ENCODE results near the gene MIB2. TPM values are rescaled to one million over a fixed set of nuclear protein-coding genes. Genes with fewer than 3 reads are reported as not detected.

MIB2 gene
- polyA plus RNA-seq, 6 donors from 2014 or later = 11.0 to 20.6 (median 13.1) TPM

DNA sequence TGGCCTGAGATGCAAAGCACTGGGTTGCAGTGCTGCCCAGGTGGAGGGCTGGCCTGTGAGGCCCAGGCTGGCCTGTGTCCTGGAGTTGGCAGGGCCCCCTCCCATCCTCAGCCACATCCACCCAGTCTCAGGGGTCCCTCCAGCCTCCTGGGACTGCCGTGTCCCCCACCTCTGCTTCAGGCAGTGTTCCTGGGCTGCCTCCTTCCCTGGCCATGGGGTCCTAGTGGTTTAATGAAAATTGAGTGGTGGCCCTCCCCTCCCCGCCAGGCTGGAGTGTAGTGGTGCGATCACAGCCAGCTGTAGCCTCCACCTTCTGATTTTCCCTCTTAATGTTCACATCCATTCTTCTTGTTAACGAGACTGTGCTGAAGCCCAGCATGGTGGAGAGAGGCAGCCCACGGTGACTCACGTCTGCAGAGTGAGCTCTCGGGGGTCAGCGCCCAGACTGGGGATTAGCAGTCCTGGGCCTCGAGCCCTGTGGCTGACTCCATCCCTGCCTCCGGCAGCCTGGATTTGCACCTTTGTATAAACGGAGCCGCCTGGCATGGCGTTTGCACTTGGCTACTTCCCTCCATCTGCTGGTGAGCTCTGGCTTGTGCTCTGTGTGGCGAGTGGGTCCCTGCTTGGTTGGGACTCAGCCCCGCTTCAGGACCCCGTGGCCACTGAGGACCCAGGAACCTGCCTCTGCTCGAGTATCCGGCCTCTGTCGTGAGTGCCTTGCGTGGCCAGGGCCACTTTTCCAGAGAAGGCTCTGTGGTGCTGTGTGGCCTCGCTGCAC, 6.9 kb downstream of the MIB2 start:
- Mint-ChIP-seq H3K27me3 (no peaks in the 10 kb centered on the region), H3K36me3 (no peaks in the 10 kb centered on the region), H3K4me3 (peak overlapping the region in 2 of 8 donors; percentile 47 to 66), H3K4me1 (peaks cover 4 to 11% (median 6%) of the 10 kb centered on the region in 3 donors), H3K27ac (peak overlapping the region in 1 of 6 donors; percentile 30), H3K9me3 (no peaks in the 10 kb centered on the region)
- DNase-seq = no peak
- ATAC-seq (ENCODE audit: low read depth in 2 of 2) = no peak

DNA sequence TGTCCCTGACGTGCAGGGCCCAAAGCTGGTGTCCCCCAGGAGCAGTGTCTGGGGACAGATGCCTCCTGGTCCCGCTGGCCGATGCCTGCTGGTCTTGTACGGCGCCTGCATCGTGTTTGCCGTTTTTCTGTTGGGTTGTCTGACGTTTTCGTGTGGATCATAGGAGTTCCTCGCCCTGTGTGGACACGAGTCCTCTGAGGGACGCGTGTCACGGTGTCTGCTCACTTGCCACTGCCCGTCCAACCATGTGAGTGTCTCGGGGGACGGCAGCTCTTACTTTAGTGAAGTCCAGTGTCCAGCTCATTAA, 7.4 kb downstream of the MIB2 start:
- H3K36me3 Mint-ChIP-seq = no peaks in the 10 kb centered on the region
- H3K4me1 Mint-ChIP-seq = peaks cover 3 to 6% (median 4%) of the 10 kb centered on the region in 3 donors
- no peaks in the 10 kb centered on the region for H3K27me3 Mint-ChIP-seq
- no peaks in the 10 kb centered on the region for H3K9me3 Mint-ChIP-seq
- no peak for DNase-seq
- H3K27ac Mint-ChIP-seq = no peak overlapping the region
- peak overlapping the region in 3 of 8 donors; percentile 47 to 66 (median 61) for H3K4me3 Mint-ChIP-seq
- no peak for ATAC-seq (ENCODE audit: low read depth in 2 of 2)

DNA sequence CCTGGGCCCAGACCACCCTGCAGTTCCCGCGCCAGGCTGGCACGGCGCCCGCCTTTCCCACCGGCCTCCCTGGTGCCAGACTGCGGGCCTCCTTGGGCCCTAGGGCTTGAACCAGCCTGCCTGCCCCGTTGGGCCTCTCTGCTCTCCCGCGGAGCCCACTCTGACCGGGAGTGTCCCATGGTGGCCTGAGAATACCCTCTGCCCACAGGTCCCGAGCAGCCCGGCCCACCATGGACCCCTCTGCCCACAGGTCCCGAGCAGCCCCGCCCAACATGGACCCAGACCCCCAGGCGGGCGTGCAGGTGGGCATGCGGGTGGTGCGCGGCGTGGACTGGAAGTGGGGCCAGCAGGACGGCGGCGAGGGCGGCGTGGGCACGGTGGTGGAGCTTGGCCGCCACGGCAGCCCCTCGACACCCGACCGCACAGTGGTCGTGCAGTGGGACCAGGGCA, 7.9 kb downstream of the MIB2 start:
- no peak overlapping the region for H3K4me3 Mint-ChIP-seq
- peaks cover 3 to 6% (median 4%) of the 10 kb centered on the region in 3 donors for H3K4me1 Mint-ChIP-seq
- H3K36me3 Mint-ChIP-seq = no peaks in the 10 kb centered on the region
- H3K9me3 Mint-ChIP-seq = no peaks in the 10 kb centered on the region
- no peaks in the 10 kb centered on the region for H3K27me3 Mint-ChIP-seq
- H3K27ac Mint-ChIP-seq = no peak overlapping the region
- ATAC-seq (ENCODE audit: low read depth in 2 of 2) (no peak), DNase-seq (no peak)

DNA sequence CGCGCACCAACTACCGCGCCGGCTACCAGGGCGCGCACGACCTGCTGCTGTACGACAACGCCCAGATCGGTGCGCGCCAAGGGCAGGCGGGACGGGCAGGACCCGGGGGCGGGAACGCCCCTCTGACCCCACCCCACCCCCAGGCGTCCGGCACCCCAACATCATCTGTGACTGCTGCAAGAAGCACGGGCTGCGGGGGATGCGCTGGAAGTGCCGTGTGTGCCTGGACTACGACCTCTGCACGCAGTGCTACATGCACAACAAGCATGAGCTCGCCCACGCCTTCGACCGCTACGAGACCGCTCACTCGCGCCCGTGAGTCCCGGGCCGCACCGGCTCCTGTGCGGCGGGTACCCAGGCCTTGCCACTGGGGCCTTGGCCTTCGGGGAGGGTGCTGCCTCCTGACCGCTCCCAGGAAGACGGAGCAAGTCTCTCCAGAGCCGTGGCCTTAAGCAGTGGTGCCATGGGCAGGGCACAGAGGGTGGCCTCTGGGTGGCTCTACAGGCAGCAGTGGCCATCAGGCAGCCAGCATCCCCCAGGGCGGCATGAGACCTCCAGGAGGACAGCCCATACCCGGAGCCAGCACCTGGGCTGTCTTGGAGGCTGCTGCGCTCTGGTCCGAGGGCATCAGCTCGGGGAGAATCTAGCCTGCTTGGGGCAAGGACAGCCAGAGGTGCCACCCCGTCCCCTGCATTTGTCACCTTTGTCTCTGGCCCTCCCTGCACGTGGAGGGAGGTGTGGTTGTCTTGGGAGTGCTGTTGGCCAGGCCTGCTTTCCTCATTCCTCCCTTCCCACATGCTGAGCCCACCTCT, 8.5 kb downstream of the MIB2 start:
- Mint-ChIP-seq H3K9me3 (no peaks in the 10 kb centered on the region), H3K4me3 (no peak overlapping the region), H3K4me1 (peaks cover 3 to 4% (median 3%) of the 10 kb centered on the region in 3 donors), H3K27ac (no peak overlapping the region), H3K36me3 (no peaks in the 10 kb centered on the region), H3K27me3 (no peaks in the 10 kb centered on the region)
- no peak for ATAC-seq (ENCODE audit: low read depth in 2 of 2)
- DNase-seq = no peak

DNA sequence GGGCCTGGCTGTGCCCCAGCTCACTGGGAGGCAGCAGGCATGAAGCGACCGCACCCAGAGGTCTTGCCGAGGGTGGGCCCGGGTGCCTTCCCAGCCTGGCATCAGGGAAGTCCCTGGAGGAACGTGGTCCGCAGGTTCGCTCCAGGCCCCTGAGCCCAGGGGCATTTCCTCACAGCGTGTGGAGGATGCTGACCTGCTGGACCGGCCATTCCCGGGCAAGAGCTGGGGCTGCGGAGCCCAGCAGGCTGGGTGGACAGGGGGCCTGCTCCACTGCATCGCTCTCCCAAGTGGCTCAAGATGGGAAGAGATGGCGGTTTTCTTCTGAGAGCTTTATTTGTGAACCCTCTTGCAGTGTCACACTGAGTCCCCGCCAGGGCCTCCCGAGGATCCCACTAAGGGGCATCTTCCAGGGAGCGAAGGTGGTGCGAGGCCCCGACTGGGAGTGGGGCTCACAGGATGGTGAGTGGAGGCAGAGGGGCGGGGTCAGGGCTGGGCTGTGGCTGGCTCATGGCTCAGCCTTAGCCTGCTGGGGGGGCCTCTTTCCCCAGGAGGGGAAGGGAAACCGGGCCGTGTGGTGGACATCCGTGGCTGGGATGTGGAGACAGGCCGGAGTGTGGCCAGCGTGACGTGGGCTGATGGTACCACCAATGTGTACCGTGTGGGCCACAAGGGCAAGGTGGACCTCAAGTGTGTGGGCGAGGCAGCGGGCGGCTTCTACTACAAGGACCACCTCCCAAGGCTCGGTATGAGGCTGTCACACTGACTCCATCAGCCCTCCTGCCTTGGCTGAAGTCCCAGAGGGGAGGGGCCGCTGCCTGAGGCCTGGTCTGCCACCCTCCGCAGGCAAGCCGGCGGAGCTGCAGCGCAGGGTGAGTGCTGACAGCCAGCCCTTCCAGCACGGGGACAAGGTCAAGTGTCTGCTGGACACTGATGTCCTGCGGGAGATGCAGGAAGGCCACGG, 9.4 kb downstream of the MIB2 start:
- Mint-ChIP-seq H3K27ac (no peak overlapping the region), H3K4me1 (peaks cover 0 to 5% (median 3%) of the 10 kb centered on the region in 3 donors), H3K4me3 (no peak overlapping the region), H3K9me3 (no peaks in the 10 kb centered on the region), H3K27me3 (no peaks in the 10 kb centered on the region), H3K36me3 (no peaks in the 10 kb centered on the region)
- ATAC-seq (ENCODE audit: low read depth in 2 of 2) = no peak
- no peak for DNase-seq

DNA sequence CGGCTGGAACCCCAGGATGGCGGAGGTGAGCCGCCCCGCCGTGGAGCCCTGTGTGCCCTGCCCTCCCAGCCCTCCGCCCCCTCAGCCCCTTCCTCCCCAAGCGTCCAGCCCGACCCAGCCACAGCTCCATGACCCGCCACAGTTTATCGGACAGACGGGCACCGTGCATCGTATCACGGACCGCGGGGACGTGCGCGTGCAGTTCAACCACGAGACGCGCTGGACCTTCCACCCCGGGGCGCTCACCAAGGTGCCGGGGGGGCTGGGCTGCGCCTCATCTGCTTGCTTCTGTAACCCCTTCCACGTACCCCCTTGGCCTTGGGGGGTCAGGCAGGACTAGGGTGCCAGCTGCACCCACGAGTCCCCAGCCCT, 10.1 kb downstream of the MIB2 start:
- H3K4me1 Mint-ChIP-seq = peaks cover 5 to 11% (median 5%) of the 10 kb centered on the region in 3 donors
- no peak overlapping the region for H3K4me3 Mint-ChIP-seq
- peaks cover 0 to 2% (median 0%) of the 10 kb centered on the region in 7 donors for H3K9me3 Mint-ChIP-seq
- no peak for DNase-seq
- no peak overlapping the region for H3K27ac Mint-ChIP-seq
- no peak for ATAC-seq (ENCODE audit: low read depth in 2 of 2)
- peaks cover 0 to 4% (median 3%) of the 10 kb centered on the region in 3 donors for H3K27me3 Mint-ChIP-seq
- H3K36me3 Mint-ChIP-seq = no peaks in the 10 kb centered on the region

DNA sequence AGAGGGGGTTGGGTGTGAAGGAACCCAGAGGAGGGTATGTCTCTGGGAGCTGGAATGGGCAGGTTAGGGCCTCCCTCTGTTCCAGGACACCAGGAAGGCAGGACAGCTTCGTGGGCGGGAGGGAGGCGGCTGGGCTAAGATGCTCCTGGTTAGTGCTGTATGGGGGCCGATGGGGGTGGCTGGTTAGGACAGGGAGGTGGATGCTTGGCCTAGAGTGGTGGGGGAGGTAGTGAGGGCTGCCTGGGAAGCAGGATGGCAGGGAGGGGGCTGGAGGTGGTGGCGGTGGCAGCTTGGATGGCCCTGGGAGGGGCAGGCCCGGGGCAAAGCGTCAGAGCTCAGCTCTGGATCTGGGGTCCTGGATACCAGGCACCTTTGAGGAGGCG, 10.5 kb downstream of the MIB2 start:
- no peak overlapping the region for H3K27ac Mint-ChIP-seq

DNA sequence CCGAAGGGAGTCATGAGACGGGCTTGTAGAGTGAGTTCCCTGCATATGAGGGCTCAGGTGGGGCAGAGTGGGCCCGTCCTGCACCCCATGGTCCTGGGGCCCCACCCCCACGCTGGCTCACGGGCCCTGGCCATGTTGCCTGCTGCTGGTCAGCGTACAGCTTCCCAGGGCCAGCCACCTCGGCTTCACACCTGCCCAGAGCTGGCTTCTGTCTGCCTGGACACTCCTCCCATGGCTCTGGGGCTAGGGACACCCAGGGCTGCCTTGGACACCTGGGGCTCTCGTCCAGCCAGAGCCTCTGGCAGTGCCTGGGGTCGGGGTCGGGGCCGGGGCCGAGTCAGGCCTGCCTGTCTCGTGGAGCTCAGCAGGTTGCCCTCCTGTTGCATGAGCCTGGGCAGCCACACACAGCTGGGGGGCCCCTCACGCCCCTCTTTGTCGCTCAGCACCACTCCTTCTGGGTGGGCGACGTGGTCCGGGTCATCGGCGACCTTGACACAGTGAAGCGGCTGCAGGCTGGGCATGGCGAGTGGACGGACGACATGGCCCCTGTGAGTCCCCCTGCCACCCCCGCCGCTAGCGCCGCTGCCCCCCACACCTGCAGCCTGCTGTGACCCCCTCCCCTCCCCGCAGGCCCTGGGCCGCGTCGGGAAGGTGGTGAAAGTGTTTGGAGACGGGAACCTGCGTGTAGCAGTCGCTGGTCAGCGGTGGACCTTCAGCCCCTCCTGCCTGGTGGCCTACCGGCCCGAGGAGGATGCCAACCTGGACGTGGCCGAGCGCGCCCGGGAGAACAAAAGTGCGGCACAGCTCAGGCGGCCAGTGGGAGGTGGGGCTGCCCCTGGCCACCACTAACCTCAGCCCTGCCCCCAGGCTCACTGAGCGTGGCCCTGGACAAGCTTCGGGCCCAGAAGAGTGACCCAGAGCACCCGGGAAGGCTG, 11.2 kb downstream of the MIB2 start:
- Mint-ChIP-seq H3K27me3 (peaks cover 0 to 5% (median 4%) of the 10 kb centered on the region in 3 donors), H3K9me3 (peaks cover 0 to 2% (median 0%) of the 10 kb centered on the region in 7 donors), H3K4me3 (peak overlapping the region in 1 of 8 donors; percentile 64), H3K36me3 (no peaks in the 10 kb centered on the region), H3K4me1 (peaks cover 5 to 12% (median 9%) of the 10 kb centered on the region in 3 donors), H3K27ac (no peak overlapping the region)
- no peak for DNase-seq
- ATAC-seq (ENCODE audit: low read depth in 2 of 2) = no peak

More for the DNA sequence above, 10.5 kb downstream of the MIB2 start:
- DNase-seq (no peak), ATAC-seq (ENCODE audit: low read depth in 2 of 2) (no peak)
- Mint-ChIP-seq H3K9me3 (peaks cover 0 to 2% (median 0%) of the 10 kb centered on the region in 7 donors), H3K4me3 (no peak overlapping the region), H3K4me1 (peaks cover 5 to 12% (median 7%) of the 10 kb centered on the region in 3 donors), H3K27me3 (peaks cover 0 to 5% (median 4%) of the 10 kb centered on the region in 3 donors), H3K36me3 (no peaks in the 10 kb centered on the region)

DNA sequence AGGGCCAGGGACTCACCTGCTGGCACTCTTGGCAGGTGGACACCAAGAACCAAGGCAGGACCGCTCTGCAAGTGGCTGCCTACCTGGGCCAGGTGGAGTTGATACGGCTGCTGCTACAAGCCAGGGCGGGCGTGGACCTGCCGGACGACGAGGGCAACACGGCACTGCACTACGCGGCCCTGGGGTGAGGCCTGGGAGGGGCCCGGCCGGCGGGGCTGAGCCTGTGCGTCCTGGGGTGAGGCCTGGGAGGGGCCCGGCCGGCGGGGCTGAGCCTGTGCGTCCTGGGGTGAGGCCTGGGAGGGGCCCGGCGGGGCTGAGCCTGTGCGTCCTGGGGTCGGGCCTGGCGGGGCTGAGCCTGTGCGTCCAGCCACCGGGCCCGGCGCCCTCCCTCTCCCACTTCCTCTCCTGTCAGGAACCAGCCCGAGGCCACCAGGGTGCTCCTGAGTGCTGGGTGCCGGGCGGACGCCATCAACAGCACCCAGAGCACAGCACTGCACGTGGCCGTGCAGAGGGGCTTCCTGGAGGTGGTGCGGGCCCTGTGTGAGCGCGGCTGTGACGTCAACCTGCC, 12.0 kb downstream of the MIB2 start:
- DNase-seq (no peak), ATAC-seq (ENCODE audit: low read depth in 2 of 2) (no peak)
- Mint-ChIP-seq H3K36me3 (no peaks in the 10 kb centered on the region), H3K4me1 (peaks cover 7 to 12% (median 12%) of the 10 kb centered on the region in 3 donors), H3K27ac (peak overlapping the region in 1 of 6 donors; percentile 24), H3K9me3 (peaks cover 0 to 2% (median 0%) of the 10 kb centered on the region in 7 donors), H3K27me3 (peaks cover 0 to 5% (median 4%) of the 10 kb centered on the region in 3 donors), H3K4me3 (peak overlapping the region in 2 of 8 donors; percentile 22 to 57)

DNA sequence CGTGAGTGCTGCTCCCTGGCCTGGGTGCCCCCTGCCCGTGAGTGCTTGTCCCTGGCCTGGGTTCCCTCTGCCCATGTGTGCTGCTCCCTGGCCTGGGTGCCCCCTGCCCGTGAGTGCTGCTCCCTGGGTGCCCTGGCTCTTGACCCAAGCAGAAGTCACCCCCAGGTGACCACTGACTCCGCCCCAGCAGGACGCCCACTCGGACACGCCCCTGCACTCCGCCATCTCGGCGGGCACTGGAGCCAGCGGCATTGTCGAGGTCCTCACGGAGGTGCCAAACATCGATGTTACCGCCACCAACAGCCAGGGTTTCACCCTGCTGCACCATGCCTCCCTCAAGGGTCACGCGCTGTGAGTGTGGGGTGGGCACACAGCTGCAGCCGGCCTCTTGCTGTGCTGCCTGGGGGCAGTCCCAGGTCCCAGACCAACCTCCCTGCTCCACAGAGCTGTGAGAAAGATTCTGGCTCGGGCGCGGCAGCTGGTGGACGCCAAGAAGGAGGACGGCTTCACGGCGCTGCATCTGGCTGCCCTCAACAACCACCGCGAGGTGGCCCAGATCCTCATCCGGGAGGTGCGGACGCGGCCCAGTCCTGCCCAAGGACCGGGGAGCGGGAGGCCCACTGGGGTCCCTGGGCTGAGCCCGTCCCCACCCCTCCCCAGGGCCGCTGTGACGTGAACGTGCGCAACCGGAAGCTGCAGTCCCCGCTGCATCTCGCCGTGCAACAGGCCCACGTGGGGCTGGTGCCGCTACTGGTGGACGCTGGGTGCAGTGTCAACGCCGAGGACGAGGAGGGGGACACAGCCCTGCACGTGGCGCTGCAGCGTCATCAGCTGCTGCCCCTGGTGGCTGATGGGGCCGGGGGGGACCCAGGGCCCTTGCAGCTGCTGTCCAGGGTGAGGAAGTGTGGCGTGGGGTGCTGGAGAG, 12.8 kb downstream of the MIB2 start:
- Mint-ChIP-seq H3K9me3 (peaks cover 0 to 2% (median 0%) of the 10 kb centered on the region in 7 donors), H3K27me3 (peaks cover 0 to 5% (median 4%) of the 10 kb centered on the region in 3 donors), H3K36me3 (no peaks in the 10 kb centered on the region), H3K4me1 (peaks cover 7 to 12% (median 7%) of the 10 kb centered on the region in 3 donors), H3K4me3 (peak overlapping the region in 5 of 8 donors; percentile 25 to 81 (median 47)), H3K27ac (no peak overlapping the region)
- DNase-seq = no peak
- ATAC-seq (ENCODE audit: low read depth in 2 of 2) = no peak

DNA sequence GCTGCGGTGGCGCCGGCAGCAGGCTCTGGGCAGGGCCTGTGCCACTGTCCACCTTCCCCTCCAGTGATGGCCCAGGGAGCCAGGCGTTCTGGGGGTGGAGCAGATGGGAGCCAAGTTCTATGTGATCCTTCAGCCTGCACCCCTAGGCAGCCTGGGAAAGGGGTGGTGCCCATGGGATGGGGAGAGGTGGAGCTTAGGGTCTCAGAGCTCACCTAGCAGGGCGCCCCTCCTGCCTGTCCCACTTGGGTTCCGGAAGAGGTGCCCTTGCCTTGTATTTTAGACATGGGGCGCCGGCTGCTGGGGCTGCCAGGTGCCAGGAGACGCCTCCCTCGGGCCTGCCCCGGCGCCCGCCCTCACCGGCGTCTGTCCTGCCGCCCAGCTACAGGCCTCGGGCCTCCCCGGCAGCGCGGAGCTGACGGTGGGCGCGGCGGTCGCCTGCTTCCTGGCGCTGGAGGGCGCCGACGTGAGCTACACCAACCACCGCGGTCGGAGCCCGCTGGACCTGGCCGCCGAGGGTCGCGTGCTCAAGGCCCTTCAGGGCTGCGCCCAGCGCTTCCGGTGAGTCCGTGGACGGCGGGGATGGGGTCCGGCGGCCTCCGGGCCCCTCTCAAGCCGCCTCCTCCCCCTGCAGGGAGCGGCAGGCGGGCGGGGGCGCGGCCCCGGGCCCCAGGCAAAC, 13.6 kb downstream of the MIB2 start:
- Mint-ChIP-seq H3K27me3 (peaks cover 0 to 5% (median 4%) of the 10 kb centered on the region in 3 donors), H3K4me3 (peak overlapping the region in 5 of 8 donors; percentile 12 to 81 (median 29)), H3K4me1 (peaks cover 7 to 12% (median 7%) of the 10 kb centered on the region in 3 donors), H3K36me3 (no peaks in the 10 kb centered on the region), H3K27ac (no peak overlapping the region), H3K9me3 (peaks cover 0 to 2% (median 0%) of the 10 kb centered on the region in 7 donors)
- DNase-seq (no peak), ATAC-seq (ENCODE audit: low read depth in 2 of 2) (no peak)
